HG03175 (cell line): ENCODE data around the gene SLC9A2.

Experiments
- ATAC-seq: cut with Tn5 transposase; IDR thresholded peaks from one replicate; pipeline ENCODE4 v1.9.1; 2021; ENCODE audit warnings: mild to moderate bottlenecking, moderate library complexity; ENCODE audit not compliant: unreplicated experiment

Gene SLC9A2

GRCh38 chr2:102618452-102619413 is 620 bp upstream of the SLC9A2 start:
- no peak for ATAC-seq

GRCh38 chr2:102620332-102620731 is 979 bp downstream of the SLC9A2 start:
- ATAC-seq = no peak

GRCh38 chr2:102621630-102622029 is 2.3 kb downstream of the SLC9A2 start:
- no peak for ATAC-seq

- no peak for ATAC-seq
Observed at GRCh38 chr2:102622646-102623045, 3.3 kb downstream of the SLC9A2 start.

GRCh38 chr2:102630458-102630857 is 11.1 kb downstream of the SLC9A2 start:
- no peak for ATAC-seq

GRCh38 chr2:102632380-102633175 is 13.2 kb downstream of the SLC9A2 start:
- ATAC-seq = no peak

- ATAC-seq = no peak
Observed at GRCh38 chr2:102634831-102635241, 15.5 kb downstream of the SLC9A2 start.

- no peak for ATAC-seq
Observed at GRCh38 chr2:102635317-102635716, 16.0 kb downstream of the SLC9A2 start.

GRCh38 chr2:102636283-102636907 is 17.0 kb downstream of the SLC9A2 start:
- no peak for ATAC-seq

- ATAC-seq = no peak
Observed at GRCh38 chr2:102637358-102637757, 18.0 kb downstream of the SLC9A2 start.

- ATAC-seq = no peak
Observed at GRCh38 chr2:102639429-102639828, 20.1 kb downstream of the SLC9A2 start.

GRCh38 chr2:102652126-102652525 is 32.8 kb downstream of the SLC9A2 start:
- ATAC-seq = no peak

GRCh38 chr2:102657770-102658169 is 38.4 kb downstream of the SLC9A2 start:
- ATAC-seq = no peak

- ATAC-seq = no peak
Observed at GRCh38 chr2:102660070-102660469, 40.7 kb downstream of the SLC9A2 start.

GRCh38 chr2:102660574-102660973 is 41.2 kb downstream of the SLC9A2 start:
- no peak for ATAC-seq

- ATAC-seq = no peak
Observed at GRCh38 chr2:102661846-102662245, 42.5 kb downstream of the SLC9A2 start.

- no peak for ATAC-seq
Observed at GRCh38 chr2:102662833-102663232, 43.5 kb downstream of the SLC9A2 start.

- no peak for ATAC-seq
Observed at GRCh38 chr2:102663381-102663780, 44.0 kb downstream of the SLC9A2 start.

- ATAC-seq = no peak
Observed at GRCh38 chr2:102664471-102664909, 45.1 kb downstream of the SLC9A2 start.

- no peak for ATAC-seq
Observed at GRCh38 chr2:102667072-102667471, 47.7 kb downstream of the SLC9A2 start.

GRCh38 chr2:102668171-102668570 is 48.8 kb downstream of the SLC9A2 start:
- ATAC-seq = no peak
